GM18868 (cell line): ENCODE data around the gene GSG1.
"Not testable (repeated sequence)": the region's sequence is repeated elsewhere in the genome, so short reads cannot be mapped to it uniquely, and the experiment has no call there.

ENCODE experiments used
- ATAC-seq: cut with Tn5 transposase; IDR thresholded peaks from one replicate; pipeline ENCODE4 v1.9.1; 2021; ENCODE audit warnings: mild to moderate bottlenecking, moderate library complexity; ENCODE audit not compliant: unreplicated experiment

GSG1 gene

DNA sequence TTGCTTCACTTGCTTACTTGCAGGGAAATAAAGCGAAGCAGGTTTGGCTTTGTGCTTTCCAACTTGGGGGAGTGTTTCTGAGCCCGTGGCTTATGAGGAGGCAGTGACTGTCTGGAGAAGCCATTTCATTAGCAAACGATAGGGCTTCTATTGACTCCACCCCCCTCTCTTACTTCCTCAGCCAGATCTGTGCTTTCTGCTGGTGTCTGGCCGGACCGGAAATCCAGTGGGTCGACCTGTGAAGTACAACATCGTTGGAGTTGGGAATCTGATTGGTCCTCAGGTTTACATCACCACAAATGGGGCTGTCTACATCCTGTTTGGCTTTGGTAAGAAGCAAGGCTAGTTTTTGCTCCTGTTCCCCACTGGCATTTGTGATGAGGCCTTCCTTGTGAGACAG is 37.0 kb downstream of the GSG1 start:
- no peak for ATAC-seq

DNA sequence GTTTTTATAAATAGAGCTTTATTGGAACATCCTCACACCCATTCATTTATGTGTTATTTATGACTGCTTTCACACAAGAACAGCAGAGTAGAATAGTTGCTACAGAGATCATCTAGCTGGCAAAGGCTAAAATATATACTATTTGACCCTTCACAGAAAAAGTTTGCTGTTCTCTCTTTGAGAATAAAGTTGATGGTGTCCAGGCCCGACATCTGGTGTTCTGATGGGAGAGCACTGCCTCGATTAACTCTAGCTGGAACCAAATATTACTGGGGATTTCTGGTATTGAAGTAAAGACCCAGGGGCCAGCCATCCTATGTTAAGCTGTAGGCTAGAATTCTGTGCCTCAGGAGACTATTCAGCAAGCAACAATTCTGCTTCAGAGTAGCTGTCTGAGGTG is 37.5 kb downstream of the GSG1 start:
- ATAC-seq = no peak

DNA sequence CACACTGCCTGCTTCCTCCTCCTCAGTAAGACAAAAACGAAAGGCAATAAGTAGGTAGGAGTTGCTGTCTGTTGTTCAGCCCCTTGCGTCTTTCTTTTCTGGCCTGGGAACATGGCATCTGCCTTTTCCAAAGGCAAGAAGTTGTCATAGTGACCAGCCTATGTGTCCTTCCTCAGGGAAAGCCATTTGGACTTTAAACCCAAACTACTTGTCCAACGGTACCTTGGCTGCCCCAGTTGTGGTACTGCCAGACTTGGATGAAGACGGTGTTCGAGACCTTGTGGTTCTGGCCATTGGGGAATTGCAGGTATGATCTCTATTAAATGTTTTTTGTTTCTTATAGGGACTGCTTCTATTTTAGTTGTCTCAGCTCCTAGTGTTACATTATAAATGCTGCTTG is 40.8 kb downstream of the GSG1 start:
- no peak for ATAC-seq

- no peak for ATAC-seq
Observed at GRCh38 chr12:13061377-13061776, 42.1 kb downstream of the GSG1 start.

DNA sequence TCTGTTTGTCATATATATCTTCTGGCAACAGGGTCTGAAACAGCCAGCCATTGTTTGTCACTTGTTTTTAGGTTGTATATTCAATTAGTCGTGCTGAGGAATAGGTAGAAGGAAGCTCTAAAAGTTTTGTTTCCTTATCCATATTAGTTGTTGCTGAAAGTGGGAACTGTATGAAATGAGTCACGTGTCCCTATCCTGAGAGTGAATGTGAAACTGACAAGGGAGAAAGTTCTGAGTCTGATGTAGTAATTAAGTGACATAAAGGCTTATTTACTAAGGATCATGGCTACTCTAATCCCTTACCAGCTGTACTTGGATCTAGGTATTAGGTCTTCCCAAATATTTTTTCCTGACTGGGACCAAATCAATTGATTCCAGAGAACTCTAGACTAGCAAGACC is 42.9 kb downstream of the GSG1 start:
- no peak for ATAC-seq

- not testable (repeated sequence) for ATAC-seq
Observed at GRCh38 chr12:13053617-13054016, 49.9 kb downstream of the GSG1 start.

GRCh38 chr12:13052421-13052820 is 51.0 kb downstream of the GSG1 start:
- ATAC-seq = no peak

DNA sequence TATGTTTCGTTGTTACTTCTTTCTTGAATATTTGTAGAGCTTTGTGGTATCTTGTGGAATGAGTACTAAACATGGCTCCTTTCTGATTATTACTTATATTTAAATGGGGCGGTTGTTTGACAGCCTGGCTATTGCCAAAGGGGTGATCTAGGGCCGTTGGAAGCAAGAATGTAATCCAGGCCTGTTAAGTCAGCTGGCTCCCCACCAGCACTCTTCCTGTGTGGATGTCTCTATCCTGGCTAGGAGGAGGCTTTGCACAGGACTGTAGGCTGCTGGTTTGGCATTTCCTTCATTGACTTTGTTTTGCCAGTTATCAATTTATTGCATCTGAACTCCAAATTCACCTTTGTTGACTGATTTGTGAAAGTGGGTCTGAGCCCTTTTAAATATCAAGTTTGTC is 53.7 kb downstream of the GSG1 start:
- no peak for ATAC-seq

DNA sequence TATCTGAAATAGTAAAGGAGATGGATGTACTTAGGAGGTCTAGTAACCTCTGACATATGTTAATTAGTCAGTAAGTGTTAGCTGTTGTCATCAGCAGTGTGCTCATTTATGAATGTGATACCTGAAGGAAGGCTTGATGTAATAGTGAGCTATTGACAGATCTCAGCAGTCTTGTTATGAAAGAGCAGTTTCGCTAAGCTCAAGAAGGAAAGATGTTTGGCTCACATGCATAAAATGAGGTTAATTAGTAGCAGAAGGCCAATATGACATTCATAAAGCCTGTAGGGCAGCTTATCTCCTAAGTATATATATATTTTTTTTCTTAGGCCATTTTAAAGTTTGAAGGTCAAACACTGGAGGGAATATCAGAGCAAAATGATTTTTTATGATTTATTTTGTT is 56.5 kb downstream of the GSG1 start:
- ATAC-seq = no peak

DNA sequence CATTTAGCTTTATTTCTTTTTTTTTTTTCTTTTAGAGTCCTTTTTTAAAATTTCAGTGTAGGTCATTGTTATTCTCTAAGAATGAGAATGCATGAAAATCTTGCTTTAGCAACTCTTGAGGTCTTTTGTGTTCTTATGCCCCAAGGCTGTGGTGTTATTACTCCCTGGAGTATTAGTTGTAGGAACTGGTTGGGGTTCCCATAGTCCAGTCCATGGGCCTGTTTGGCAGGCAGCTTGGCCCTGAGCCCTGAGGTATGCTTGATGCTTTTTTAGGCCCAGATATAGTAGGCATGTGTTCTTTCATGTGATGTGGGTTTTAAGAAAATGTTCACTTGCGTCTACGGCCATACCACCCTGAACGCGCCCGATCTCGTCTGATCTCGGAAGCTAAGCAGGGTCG is 57.7 kb downstream of the GSG1 start:
- ATAC-seq = no peak

- ATAC-seq = no peak
Observed at GRCh38 chr12:13044906-13045299, 58.6 kb downstream of the GSG1 start.

DNA sequence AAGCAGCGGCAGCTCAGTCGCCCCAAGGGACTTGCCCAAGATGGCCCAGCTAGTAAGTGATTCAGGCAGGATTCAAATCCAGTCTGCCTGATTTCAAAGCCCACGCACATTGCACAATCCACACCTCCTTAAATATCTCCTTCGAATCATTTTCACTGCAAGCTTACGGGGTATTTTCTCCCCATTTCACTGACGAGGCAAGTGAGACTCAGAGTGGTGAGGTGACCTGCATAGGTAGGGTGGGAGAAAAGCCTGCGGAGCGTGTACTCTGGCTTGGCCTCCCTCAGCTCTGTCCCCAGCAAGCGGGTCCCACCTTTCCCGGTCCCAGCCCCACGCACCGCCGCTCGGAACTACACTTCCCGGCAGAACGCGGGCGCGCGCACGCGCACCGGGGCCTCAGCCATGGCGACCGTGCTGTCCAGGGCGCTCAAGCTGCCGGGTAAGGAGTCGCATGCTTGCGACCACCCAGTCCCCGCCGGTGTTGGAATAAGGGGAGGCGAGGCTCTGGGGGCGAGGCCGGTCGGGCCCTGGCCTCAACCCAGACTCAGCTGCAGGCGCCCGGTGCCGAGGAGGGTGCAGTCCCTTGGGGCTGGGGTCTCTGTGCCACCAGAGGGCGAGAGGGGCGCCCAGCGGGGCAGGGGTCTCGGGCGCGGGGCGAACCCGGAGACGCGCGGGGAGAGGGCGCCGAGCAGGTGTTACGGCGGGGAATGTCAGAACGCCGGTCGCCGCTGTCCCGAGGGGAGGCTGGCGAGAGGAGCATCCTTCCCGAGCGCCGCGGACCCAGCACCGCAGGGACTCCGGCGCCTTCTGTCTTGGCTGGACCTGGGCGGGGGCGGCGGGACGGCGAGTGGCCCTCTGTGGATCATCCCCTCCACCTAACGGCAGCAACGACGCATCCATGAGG is 59.2 kb downstream of the GSG1 start, which contains the start of gene FAM234B:
Gene FAM234B, plus strand, starts transcription at position 380 of the 904 bp plus-strand sequence. Its CDS starts 23 bp downstream, at position 403.
- ATAC-seq = peak; percentile 87

- ATAC-seq = no peak
Observed at GRCh38 chr12:13042666-13043230, 60.7 kb downstream of the GSG1 start.

DNA sequence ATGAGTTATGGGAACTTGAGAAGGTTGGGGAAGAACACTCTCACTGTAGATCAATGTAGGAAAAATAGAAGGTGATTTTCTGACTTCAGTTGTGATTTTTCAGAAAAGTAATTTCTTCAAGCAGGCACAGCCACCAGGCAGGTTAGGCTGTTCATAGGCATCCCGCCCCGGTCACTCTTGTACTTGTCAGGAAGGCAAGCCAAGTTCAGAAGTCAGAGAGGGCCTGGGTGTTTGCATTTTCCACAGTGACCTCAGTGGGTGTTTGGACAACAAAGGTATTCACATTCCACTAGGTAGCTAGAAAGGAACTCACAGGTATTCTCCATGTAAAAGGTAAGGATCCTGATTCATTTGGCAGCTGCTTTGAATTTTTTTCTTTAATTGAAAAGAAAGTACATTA is 62.2 kb downstream of the GSG1 start:
- no peak for ATAC-seq

- no peak for ATAC-seq
Observed at GRCh38 chr12:13039328-13039956, 64.0 kb downstream of the GSG1 start.

- ATAC-seq = no peak
Observed at GRCh38 chr12:13038491-13039161, 64.8 kb downstream of the GSG1 start.

DNA sequence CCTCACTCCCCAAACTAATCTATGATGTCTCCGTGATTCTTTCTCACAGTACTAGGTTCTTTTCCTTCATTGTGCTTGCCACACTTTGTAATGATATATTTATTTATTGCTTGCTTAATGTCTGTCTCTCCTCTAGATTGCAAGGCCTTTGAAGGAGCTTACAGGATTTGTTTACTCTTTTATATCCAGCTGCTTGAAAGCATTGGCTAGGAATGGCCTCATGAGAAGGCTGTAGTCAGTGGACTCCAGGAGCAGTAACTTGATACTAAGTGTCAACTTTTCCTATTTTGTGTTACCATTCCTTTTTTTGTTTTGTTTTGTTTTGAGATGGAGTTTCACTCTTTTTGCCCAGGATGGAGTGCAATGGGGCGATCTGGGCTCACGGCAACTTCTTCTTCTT is 66.6 kb downstream of the GSG1 start:
- no peak for ATAC-seq

- ATAC-seq = not testable (repeated sequence)
Observed at GRCh38 chr12:13035335-13035734, 68.1 kb downstream of the GSG1 start.
